Measurements from ENCODE around the gene SHF. TPM values are rescaled to one million over a fixed set of nuclear protein-coding genes. Genes with fewer than 3 reads are reported as not detected.
A peak's percentile ranks its signal among the peaks of the same experiment; 100 is the strongest.

Gene SHF
- total RNA-seq, 6 donors from 2014 or later, result 1.4 to 8.0 (median 5.1) TPM

DNA sequence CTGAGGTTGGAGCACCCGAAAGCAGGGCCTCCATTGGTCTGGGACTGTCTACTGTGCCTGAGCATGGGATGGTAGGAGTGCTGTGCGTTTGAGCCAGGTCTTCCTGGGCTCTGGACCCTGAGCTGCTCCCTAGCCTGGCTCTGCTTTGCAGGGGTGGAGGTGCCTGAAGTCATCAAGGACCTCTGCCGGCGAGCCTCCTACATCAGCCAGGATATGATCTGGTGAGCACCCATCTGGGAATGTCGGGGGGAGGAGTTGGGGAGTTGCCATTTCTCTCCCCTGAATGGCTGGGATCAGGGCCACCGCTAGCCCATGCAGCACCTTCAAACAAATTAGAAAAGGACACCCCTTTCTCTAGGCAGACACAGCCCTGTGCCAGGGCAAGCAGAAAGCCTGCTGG is 37.3 kb downstream of the SHF start:
- TF ChIP-seq CTCF (IDR thresholded peaks at IDR 0.05) (no peak), POLR2A (IDR thresholded peaks at IDR 0.05) (no peak), EP300 (IDR thresholded peaks at IDR 0.05) (no peak), POLR2AphosphoS5 (IDR thresholded peaks at IDR 0.05) (no peak)
- no peaks in the 10 kb centered on the region for H3K9me3 ChIP-seq
- ATAC-seq (ENCODE audit: low FRiP score in 2 of 2) (no peak), DNase-seq (no peak)
- no peaks in the 10 kb centered on the region for H3K27me3 ChIP-seq
- H3K4me3 ChIP-seq, result no peak overlapping the region
- no peak overlapping the region for H3K27ac ChIP-seq
- WGBS, 2 donors, result 81 to 94% methylated on average over 2 to 5 of the region's 6 CpGs
- peaks cover 12 to 49% (median 33%) of the 10 kb centered on the region in 4 donors for H3K36me3 ChIP-seq
- H3K4me1 ChIP-seq, result peaks cover 0 to 2% (median under 1%) of the 10 kb centered on the region in 4 donors

- Histone ChIP-seq H3K9me3 (no peaks in the 10 kb centered on the region), H3K4me3 (no peak overlapping the region), H3K27me3 (no peaks in the 10 kb centered on the region), H3K36me3 (peaks cover 12 to 51% (median 37%) of the 10 kb centered on the region in 4 donors), H3K27ac (peak overlapping the region in 1 of 4 donors; percentile 48), H3K4me1 (peaks cover 0 to 4% (median 1%) of the 10 kb centered on the region in 4 donors)
- TF ChIP-seq EP300 (IDR thresholded peaks at IDR 0.05), result no peak
- no peak for TF ChIP-seq CTCF (IDR thresholded peaks at IDR 0.05)
- no peak for TF ChIP-seq POLR2AphosphoS5 (IDR thresholded peaks at IDR 0.05)
- no peak for TF ChIP-seq POLR2A (IDR thresholded peaks at IDR 0.05)
- ATAC-seq (ENCODE audit: low FRiP score in 2 of 2) (no peak), DNase-seq (no peak)
- WGBS, 2 donors, result 84 to 95% methylated on average over 1 of the region's 1 CpG
Measured at GRCh38 chr15:45149060-45149459, 38.7 kb downstream of the SHF start.

GRCh38 chr15:45148076-45149059 is 39.4 kb downstream of the SHF start:
- 85 to 90% methylated on average over 10 to 12 of the region's 12 CpGs for WGBS, 2 donors
- peaks cover 12 to 54% (median 44%) of the 10 kb centered on the region in 4 donors for H3K36me3 ChIP-seq

DNA sequence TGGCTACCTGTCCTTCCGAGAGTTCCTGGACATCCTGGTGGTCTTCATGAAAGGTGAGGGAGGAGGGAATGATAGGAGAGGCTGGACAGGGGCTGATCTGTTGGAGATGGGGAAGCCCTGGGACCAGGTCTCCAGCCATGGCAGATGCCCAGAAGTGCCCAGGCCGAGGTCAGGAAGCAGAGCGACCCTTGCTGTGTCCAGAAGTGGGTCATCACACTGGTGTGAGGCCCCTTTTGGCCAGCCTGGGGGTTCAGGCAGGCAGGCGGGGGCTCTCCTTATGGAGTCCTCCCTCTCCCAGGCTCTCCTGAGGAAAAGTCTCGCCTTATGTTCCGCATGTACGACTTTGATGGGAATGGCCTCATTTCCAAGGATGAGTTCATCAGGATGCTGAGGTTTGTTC is 40.2 kb downstream of the SHF start:
- WGBS, 2 donors, result 97% methylated on average over 5 to 7 of the region's 7 CpGs

More at GRCh38 chr15:45148076-45149059, 39.4 kb downstream of the SHF start:
- Histone ChIP-seq H3K4me1 (peaks cover 0 to 6% (median 1%) of the 10 kb centered on the region in 4 donors), H3K27me3 (no peaks in the 10 kb centered on the region), H3K9me3 (no peaks in the 10 kb centered on the region), H3K27ac (peak overlapping the region in 2 of 4 donors; percentile 31 to 48), H3K4me3 (no peak overlapping the region)
- DNase-seq (no peak), ATAC-seq (ENCODE audit: low FRiP score in 2 of 2) (no peak)
- TF ChIP-seq POLR2A (IDR thresholded peaks at IDR 0.05), result no peak
- no peak for TF ChIP-seq EP300 (IDR thresholded peaks at IDR 0.05)
- no peak for TF ChIP-seq POLR2AphosphoS5 (IDR thresholded peaks at IDR 0.05)
- no peak for TF ChIP-seq CTCF (IDR thresholded peaks at IDR 0.05)

More for the DNA sequence above, 40.2 kb downstream of the SHF start:
- H3K36me3 ChIP-seq, result peaks cover 12 to 59% (median 46%) of the 10 kb centered on the region in 4 donors
- TF ChIP-seq CTCF (IDR thresholded peaks at IDR 0.05), result no peak
- no peak for TF ChIP-seq POLR2A (IDR thresholded peaks at IDR 0.05)
- no peak for TF ChIP-seq EP300 (IDR thresholded peaks at IDR 0.05)
- no peak for TF ChIP-seq POLR2AphosphoS5 (IDR thresholded peaks at IDR 0.05)
- peaks cover 0 to 6% (median 1%) of the 10 kb centered on the region in 4 donors for H3K4me1 ChIP-seq
- H3K9me3 ChIP-seq, result no peaks in the 10 kb centered on the region
- H3K27me3 ChIP-seq, result no peaks in the 10 kb centered on the region
- DNase-seq, result no peak
- peak overlapping the region in 3 of 4 donors; percentile 2 to 48 (median 31) for H3K27ac ChIP-seq
- H3K4me3 ChIP-seq, result no peak overlapping the region
- no peak for ATAC-seq (ENCODE audit: low FRiP score in 2 of 2)
